LNCaP clone FGC (cell line): Measurements from ENCODE around the gene TMEM256.
A peak's percentile ranks its signal among the peaks of the same experiment; 100 is the strongest.

Experiments
- DNase-seq: peaks from one replicate; pipeline ENCODE4 v3.0.0-alpha.2; 2011; ENCODE audit warnings: low read depth
- H3K4me3 ChIP-seq: 2 replicates; pipeline ENCODE4 v1.5.1; 2011; ENCODE audit warnings: mild to moderate bottlenecking, low read depth, low read length, control low read depth
- CTCF ChIP-seq: IDR thresholded peaks from 2 replicates; pipeline ENCODE4 v1.5.1; 2012; ENCODE audit warnings: mild to moderate bottlenecking; ENCODE audit not compliant: control insufficient read depth, insufficient read depth; ENCODE audit errors: extremely low read depth

The TMEM256 gene

GRCh38 chr17:7441266-7441665 lies 37.4 kb upstream of the TMEM256 start:
- DNase-seq = no peak
- no peak for TF ChIP-seq CTCF
- no peak overlapping the region for H3K4me3 ChIP-seq

GRCh38 chr17:7440834-7441195 lies 36.9 kb upstream of the TMEM256 start:
- TF ChIP-seq CTCF = no peak
- no peak overlapping the region for H3K4me3 ChIP-seq
- DNase-seq = no peak

GRCh38 chr17:7440113-7440833 lies 36.4 kb upstream of the TMEM256 start:
- no peak overlapping the region for H3K4me3 ChIP-seq
- DNase-seq = no peak
- TF ChIP-seq CTCF = no peak

- peak within 1 kb of the TSS; percentile 13; the same call in 1 of the 2 replicates for H3K4me3 ChIP-seq
- DNase-seq = no peak
- TF ChIP-seq CTCF = no peak
These were observed 35.7 kb upstream of the TMEM256 start, which contains the start of gene FGF11 for GRCh38 chr17:7439462-7440112. Gene FGF11, plus strand, starts transcription at chr17:7439512. Its CDS starts 109 bp downstream, at chr17:7439621.

GRCh38 chr17:7438656-7439460 lies 35.0 kb upstream of the TMEM256 start:
- DNase-seq = no peak
- H3K4me3 ChIP-seq = no peak overlapping the region
- TF ChIP-seq CTCF = no peak

- TF ChIP-seq CTCF = no peak
- H3K4me3 ChIP-seq = no peak overlapping the region
- no peak for DNase-seq
These were observed 34.2 kb upstream of the TMEM256 start for GRCh38 chr17:7437950-7438614.
